ENCODE results near the gene ST6GAL1. TPM values are rescaled to one million over a fixed set of nuclear protein-coding genes. Genes with fewer than 3 reads are reported as not detected.

ST6GAL1 gene
- total and polyA plus RNA-seq, 4 donors, result 15.1 to 113 (median 60.4) TPM

GRCh38 chr3:187044867-187045552 lies 114.7 kb downstream of the ST6GAL1 start:
- no peak for ATAC-seq (ENCODE audit: insufficient read depth, low FRiP score)
- 61% methylated on average over 4 of the region's 4 CpGs for WGBS, 2 donors

GRCh38 chr3:187046033-187046432 lies 115.7 kb downstream of the ST6GAL1 start:
- no peaks in the 10 kb centered on the region for H3K9me3 ChIP-seq (ENCODE audit: control insufficient read depth in 4 of 4, insufficient read depth in 3 of 4, low read length in 3 of 4)
- H3K4me1 ChIP-seq (ENCODE audit: control insufficient read depth in 5 of 5, insufficient read depth in 5 of 5, low read length in 5 of 5), result peaks cover 0 to 13% (median 0%) of the 10 kb centered on the region in 5 donors
- ATAC-seq (ENCODE audit: insufficient read depth, low FRiP score), result no peak
- TF ChIP-seq CTCF (IDR thresholded peaks at IDR 0.05; ENCODE audit: control extremely low read depth, extremely low read depth), result no peak
- DNase-seq, result no peak
- H3K27me3 ChIP-seq (ENCODE audit: control insufficient read depth in 3 of 3, insufficient read depth in 3 of 3, low read length in 2 of 3), result no peaks in the 10 kb centered on the region
- H3K9ac ChIP-seq (ENCODE audit: insufficient read depth in 1 of 2, low read length in 2 of 2), result no peak overlapping the region
- no peak overlapping the region for H3K27ac ChIP-seq (ENCODE audit: low read depth in 1 of 2, low read length in 1 of 2)
- peaks cover 0 to 9% (median 2%) of the 10 kb centered on the region in 4 donors for H3K36me3 ChIP-seq (ENCODE audit: control insufficient read depth in 4 of 4, insufficient read depth in 4 of 4, low read length in 4 of 4)
- no peak overlapping the region for H3K4me3 ChIP-seq
- WGBS, 2 donors, result 87 to 97% methylated on average over 2 of the region's 2 CpGs

More at GRCh38 chr3:187044867-187045552, 114.7 kb downstream of the ST6GAL1 start:
- TF ChIP-seq CTCF (IDR thresholded peaks at IDR 0.05; ENCODE audit: control extremely low read depth, extremely low read depth), result no peak
- Histone ChIP-seq H3K36me3 (ENCODE audit: control insufficient read depth in 4 of 4, insufficient read depth in 4 of 4, low read length in 4 of 4) (peaks cover 0 to 8% (median 0%) of the 10 kb centered on the region in 4 donors), H3K27ac (ENCODE audit: low read depth in 1 of 2, low read length in 1 of 2) (no peak overlapping the region), H3K9me3 (ENCODE audit: control insufficient read depth in 4 of 4, insufficient read depth in 3 of 4, low read length in 3 of 4) (no peaks in the 10 kb centered on the region), H3K27me3 (ENCODE audit: control insufficient read depth in 3 of 3, insufficient read depth in 3 of 3, low read length in 2 of 3) (no peaks in the 10 kb centered on the region), H3K9ac (ENCODE audit: insufficient read depth in 1 of 2, low read length in 2 of 2) (no peak overlapping the region), H3K4me1 (ENCODE audit: control insufficient read depth in 5 of 5, insufficient read depth in 5 of 5, low read length in 5 of 5) (peaks cover 0 to 16% (median 0%) of the 10 kb centered on the region in 5 donors), H3K4me3 (no peak overlapping the region)
- peak in 1 of 3 donors; percentile 44 for DNase-seq

- Histone ChIP-seq H3K4me1 (ENCODE audit: control insufficient read depth in 5 of 5, insufficient read depth in 5 of 5, low read length in 5 of 5) (peaks cover 0 to 5% (median 0%) of the 10 kb centered on the region in 5 donors), H3K9ac (ENCODE audit: insufficient read depth in 1 of 2, low read length in 2 of 2) (no peak overlapping the region), H3K4me3 (no peak overlapping the region), H3K9me3 (ENCODE audit: control insufficient read depth in 4 of 4, insufficient read depth in 3 of 4, low read length in 3 of 4) (no peaks in the 10 kb centered on the region), H3K27ac (ENCODE audit: low read depth in 1 of 2, low read length in 1 of 2) (no peak overlapping the region), H3K36me3 (ENCODE audit: control insufficient read depth in 4 of 4, insufficient read depth in 4 of 4, low read length in 4 of 4) (peaks cover 0 to 11% (median 4%) of the 10 kb centered on the region in 4 donors), H3K27me3 (ENCODE audit: control insufficient read depth in 3 of 3, insufficient read depth in 3 of 3, low read length in 2 of 3) (no peaks in the 10 kb centered on the region)
- DNase-seq (no peak), ATAC-seq (ENCODE audit: insufficient read depth, low FRiP score) (no peak)
- WGBS, 2 donors, result 86 to 90% methylated on average over 5 of the region's 5 CpGs
- no peak for TF ChIP-seq CTCF (IDR thresholded peaks at IDR 0.05; ENCODE audit: control extremely low read depth, extremely low read depth)
Observed at GRCh38 chr3:187049462-187050101, 119.3 kb downstream of the ST6GAL1 start.

Data from lung (tissue), 12 donors.